Muscle layer of duodenum (tissue), 2 donors: ENCODE measurements around the gene KIAA1328.
"Not testable (repeated sequence)": the region's sequence is repeated elsewhere in the genome, so short reads cannot be mapped to it uniquely, and the experiment has no call there.

Source experiments
- H3K27ac ChIP-seq: one replicate; pipeline ENCODE4 v1.7.0; 2013; ENCODE audit warnings: mild to moderate bottlenecking, low read length
- H3K27me3 ChIP-seq: one replicate; pipeline ENCODE4 v1.7.0; 2013; ENCODE audit warnings: low read depth, mild to moderate bottlenecking, control low read depth, low read length
- H3K36me3 ChIP-seq, 2 donors: one replicate each; pipeline ENCODE4 v1.7.0; 2013; ENCODE audit warnings: low read length in 2 of 2, control low read depth in 1 of 2, mild to moderate bottlenecking in 1 of 2; ENCODE audit not compliant: insufficient read depth in 2 of 2, control insufficient read depth in 1 of 2
- H3K4me1 ChIP-seq, 2 donors: one replicate each; pipeline ENCODE4 v1.7.0; 2013; ENCODE audit warnings: low read length in 2 of 2, mild to moderate bottlenecking in 2 of 2, control low read depth in 1 of 2, moderate library complexity in 1 of 2; ENCODE audit not compliant: insufficient read depth in 2 of 2, control insufficient read depth in 1 of 2
- H3K4me3 ChIP-seq, 2 donors: one replicate each; pipeline ENCODE4 v1.7.0; 2013; ENCODE audit warnings: low read length in 2 of 2, low read depth in 1 of 2, mild to moderate bottlenecking in 1 of 2
- H3K9me3 ChIP-seq, 2 donors: one replicate each; pipeline ENCODE4 v1.7.0; 2013; ENCODE audit warnings: low read length in 2 of 2, control low read depth in 1 of 2, mild to moderate bottlenecking in 1 of 2; ENCODE audit not compliant: control insufficient read depth in 1 of 2
- donor health status: healthy.

Gene KIAA1328

DNA sequence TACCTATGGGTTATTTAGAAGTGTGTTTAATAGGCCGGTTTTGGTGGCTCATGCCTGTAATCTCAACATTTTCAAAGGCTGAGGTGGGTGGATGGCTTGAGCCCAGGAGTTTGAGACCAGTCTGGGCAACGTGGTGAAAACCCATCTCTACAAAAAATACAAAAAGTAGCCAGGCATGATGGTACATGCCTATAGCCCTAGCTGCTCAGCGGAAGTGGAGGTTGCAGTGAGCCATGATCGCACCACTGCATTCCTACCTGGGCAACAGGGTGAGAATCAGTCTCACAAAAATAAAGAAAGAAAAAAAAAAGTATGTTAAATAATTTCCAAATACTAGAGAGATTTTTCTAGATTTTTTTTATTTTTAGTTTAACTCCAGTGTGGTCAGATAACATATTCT lies 316.0 kb downstream of the KIAA1328 start:
- Histone ChIP-seq H3K4me1 (no peaks in the 10 kb centered on the region), H3K27me3 (no peaks in the 10 kb centered on the region), H3K27ac (no peak overlapping the region), H3K4me3 (no peak overlapping the region), H3K9me3 (no peaks in the 10 kb centered on the region), H3K36me3 (no peaks in the 10 kb centered on the region)

DNA sequence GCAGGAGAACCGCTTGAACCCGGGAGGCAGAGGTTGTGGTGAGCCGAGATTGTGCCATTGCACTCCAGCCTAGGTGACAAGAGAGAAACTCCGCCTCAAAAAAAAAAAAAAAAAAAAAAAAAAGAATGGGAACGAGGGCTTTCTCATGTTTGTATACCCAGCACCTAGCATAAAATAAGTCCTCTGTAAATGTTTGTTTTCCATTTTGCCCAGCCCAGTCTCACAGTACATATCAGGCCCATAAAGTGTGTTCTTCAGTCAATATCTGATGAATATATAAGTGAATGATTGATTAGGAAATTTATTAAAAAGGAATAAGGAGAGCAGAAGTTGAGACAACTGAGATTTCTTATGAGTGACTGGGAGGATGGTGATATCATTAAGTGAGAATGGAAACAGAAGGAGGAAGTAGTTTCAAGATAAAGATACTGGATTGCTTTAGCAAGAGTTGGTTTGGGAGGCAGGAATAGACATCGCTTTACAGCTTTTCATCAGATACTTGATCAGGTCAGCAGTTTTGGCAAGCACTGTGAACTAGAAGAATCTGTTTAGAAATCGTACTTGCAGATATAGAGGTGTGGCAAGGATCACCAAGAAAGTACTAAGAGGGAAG lies 327.5 kb downstream of the KIAA1328 start:
- H3K27ac ChIP-seq, result no peak overlapping the region
- H3K4me1 ChIP-seq, result no peaks in the 10 kb centered on the region
- H3K27me3 ChIP-seq, result no peaks in the 10 kb centered on the region
- H3K36me3 ChIP-seq, result peaks cover 0 to 6% of the 10 kb centered on the region in 2 donors
- H3K9me3 ChIP-seq, result no peaks in the 10 kb centered on the region
- H3K4me3 ChIP-seq, result no peak overlapping the region

DNA sequence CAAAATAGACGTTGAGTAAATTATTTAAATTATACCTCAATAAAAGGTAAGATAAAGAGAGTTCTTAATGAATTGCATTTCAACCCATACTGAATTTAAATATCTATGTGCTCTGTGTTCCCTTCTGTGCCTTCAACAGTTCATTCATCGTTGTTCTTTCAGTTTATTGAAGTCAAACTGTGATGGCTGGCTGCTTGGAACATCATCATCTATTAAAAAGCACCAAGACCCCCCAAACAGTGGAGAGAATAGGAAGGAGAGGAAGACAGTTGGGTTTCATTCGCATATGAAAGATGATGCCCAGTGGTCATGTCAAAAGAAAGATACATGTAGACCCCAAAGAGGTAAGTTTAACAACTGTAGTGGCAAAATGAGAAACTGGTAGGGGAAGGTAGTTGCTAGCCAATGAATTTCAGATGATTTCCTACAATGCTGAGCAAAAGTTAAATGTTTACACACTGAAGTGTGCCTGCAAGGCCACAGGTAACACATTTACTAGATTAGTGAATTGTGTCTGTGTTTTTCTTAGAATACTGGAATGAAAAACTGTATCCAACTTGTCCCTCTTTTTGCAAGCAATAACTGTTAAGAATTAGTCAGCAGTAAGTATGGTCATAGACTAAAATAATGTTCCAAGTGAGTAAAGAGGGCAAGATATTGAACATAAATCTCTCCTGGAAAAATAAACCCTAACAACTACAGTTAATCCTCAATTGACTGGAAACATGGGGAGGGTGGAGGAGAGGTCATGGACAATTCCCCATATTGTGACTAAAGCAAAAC lies 331.3 kb downstream of the KIAA1328 start:
- Histone ChIP-seq H3K27me3 (no peaks in the 10 kb centered on the region), H3K4me1 (no peaks in the 10 kb centered on the region), H3K9me3 (no peaks in the 10 kb centered on the region), H3K4me3 (no peak overlapping the region), H3K27ac (no peak overlapping the region), H3K36me3 (peaks cover 0 to 10% of the 10 kb centered on the region in 2 donors)

DNA sequence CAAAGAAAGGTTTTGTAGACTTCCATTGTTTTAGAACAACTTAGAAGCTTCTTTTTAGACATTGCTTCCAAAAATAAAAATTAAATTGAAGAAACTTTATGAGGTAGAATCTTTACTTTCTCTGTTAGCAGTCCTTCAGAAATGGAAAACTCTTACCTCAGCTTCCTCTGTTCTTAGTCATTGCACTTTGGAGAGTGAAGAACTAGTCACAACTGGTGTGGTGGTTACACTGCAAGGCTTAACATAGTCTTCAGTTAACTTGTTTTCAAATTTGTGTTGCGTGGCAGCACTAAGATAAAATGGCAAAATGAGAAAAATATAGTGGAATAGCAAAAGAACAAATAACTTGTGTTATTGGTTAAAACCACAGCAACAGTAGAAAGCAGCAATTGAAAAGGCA lies 332.6 kb downstream of the KIAA1328 start:
- Histone ChIP-seq H3K27ac (no peak overlapping the region), H3K4me3 (no peak overlapping the region), H3K27me3 (no peaks in the 10 kb centered on the region), H3K9me3 (no peaks in the 10 kb centered on the region), H3K4me1 (no peaks in the 10 kb centered on the region), H3K36me3 (peaks cover 0 to 10% of the 10 kb centered on the region in 2 donors)

DNA sequence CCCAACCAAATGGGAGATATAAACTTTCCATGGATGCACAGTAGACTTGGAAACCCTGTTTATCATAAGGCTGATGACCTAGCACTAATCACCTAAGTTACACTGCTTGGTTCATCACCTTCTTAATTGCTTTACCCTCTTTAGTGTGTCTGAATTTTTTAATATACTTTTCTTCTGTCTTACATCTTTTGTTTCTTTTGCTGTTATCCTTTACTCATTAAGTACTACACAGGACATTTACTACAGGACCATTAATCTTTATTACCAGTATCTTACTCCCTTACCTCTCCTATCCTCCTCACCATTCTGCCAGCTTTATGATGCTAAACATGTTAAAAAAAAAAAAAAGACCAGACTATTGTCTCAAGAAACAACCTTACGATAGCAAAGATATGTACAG lies 333.6 kb downstream of the KIAA1328 start:
- Histone ChIP-seq H3K4me3 (no peak overlapping the region), H3K36me3 (peaks cover 0 to 10% of the 10 kb centered on the region in 2 donors), H3K4me1 (no peaks in the 10 kb centered on the region), H3K9me3 (no peaks in the 10 kb centered on the region), H3K27me3 (no peaks in the 10 kb centered on the region), H3K27ac (no peak overlapping the region)

DNA sequence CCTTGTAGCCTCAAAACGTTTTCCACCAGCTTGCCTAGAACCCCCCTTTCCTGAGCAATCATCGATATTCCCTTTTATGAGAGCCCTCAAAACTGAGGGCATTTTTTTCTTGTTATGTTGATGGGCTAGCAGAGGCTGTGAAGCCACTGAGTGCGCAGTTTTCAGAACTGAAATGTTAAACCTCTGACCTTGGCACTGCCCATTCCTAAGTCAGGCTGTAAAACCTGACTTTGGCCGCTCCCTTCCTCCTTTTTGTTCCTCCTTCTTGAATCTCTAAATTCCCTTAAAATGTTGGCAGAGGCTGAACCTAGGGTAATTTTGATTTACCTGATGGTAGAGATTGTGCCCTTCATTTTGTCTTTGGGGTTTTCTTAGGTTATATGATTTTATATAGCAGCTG lies 334.2 kb downstream of the KIAA1328 start:
- no peaks in the 10 kb centered on the region for H3K9me3 ChIP-seq
- H3K27me3 ChIP-seq, result no peaks in the 10 kb centered on the region
- H3K4me1 ChIP-seq, result no peaks in the 10 kb centered on the region
- no peak overlapping the region for H3K4me3 ChIP-seq
- no peak overlapping the region for H3K27ac ChIP-seq
- peaks cover 0 to 10% of the 10 kb centered on the region in 2 donors for H3K36me3 ChIP-seq

DNA sequence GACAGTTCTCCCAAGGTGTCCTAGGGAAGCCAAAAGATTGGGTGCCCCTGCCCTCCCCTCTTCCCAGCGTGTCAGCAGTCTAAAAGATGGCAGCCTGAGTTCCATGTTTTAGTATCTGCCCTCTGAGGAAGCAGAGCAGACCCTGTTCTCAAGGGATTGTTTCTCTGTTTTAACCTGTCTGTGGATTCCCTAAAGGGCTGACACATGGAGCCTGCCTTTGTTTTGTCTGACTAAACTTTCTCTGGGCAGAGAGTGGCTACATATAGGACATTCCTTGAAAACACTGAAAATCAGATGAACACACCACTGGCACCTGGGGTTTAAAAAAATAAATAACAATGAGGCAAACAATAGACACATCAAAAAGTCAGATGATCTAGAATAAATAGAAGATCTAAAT lies 337.6 kb downstream of the KIAA1328 start:
- Histone ChIP-seq H3K4me3 (no peak overlapping the region), H3K36me3 (peaks cover 0 to 4% of the 10 kb centered on the region in 2 donors), H3K9me3 (no peaks in the 10 kb centered on the region), H3K27ac (no peak overlapping the region), H3K4me1 (no peaks in the 10 kb centered on the region), H3K27me3 (no peaks in the 10 kb centered on the region)

DNA sequence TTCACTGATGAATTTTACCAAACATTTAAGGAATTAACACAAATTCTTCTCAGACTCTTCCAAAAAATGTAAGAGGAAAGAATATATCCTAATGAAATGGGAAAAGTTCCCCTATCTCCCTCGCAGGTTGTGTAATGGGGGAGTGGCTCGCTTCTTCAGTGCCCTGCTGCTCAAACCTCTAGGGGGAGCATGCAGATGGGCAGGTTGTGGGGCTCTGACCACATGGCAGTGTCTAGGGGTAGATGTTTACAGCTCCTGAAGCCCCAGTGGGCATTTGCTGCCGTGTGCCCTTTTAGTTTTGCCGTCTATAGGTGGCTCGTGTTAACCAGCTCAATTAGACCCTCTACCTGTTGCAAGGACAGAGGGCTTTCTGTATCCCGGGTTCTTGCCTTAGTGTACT lies 338.0 kb downstream of the KIAA1328 start:
- not testable (repeated sequence) for H3K4me3 ChIP-seq, H3K27me3 ChIP-seq, H3K4me1 ChIP-seq, H3K27ac ChIP-seq, H3K9me3 ChIP-seq, H3K36me3 ChIP-seq

DNA sequence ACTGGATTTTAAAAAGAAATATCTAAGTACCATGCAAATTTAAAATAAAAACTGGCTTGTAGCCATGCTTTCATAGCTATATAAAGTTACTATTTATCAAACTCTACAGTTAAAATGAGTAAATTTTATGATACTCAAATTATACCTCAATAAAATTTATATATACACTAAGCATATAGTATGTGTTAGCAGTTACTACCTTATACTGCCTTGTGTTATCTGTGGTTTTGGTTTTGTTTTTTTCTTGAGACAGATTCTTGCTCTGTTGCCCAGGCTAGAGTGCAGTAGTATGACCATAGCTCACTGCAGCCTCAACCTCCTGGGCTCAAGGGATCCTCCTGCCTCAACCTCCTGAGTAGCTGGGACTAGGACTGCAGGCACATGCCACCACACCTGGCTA lies 342.1 kb downstream of the KIAA1328 start:
- H3K9me3 ChIP-seq, result no peaks in the 10 kb centered on the region
- no peaks in the 10 kb centered on the region for H3K27me3 ChIP-seq
- H3K36me3 ChIP-seq, result no peaks in the 10 kb centered on the region
- H3K4me1 ChIP-seq, result no peaks in the 10 kb centered on the region
- H3K27ac ChIP-seq, result no peak overlapping the region
- no peak overlapping the region for H3K4me3 ChIP-seq

DNA sequence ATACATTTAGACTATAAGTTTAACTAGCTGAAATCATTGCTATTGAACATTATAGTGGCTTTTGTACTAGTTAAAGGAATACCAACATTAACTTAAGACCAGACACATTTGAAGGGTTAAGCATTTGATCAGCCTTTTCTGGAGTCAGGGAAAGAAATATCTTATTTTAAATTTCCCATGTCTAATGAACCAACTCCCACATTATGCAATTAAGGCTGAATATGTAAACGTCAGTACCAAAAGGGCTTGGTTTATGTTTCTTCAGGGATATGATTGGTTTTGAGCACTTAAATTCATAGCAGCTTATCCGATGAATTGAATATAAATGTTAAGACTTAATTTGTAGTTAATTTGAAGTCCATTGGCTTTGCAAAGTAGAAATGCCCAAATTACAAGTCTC lies 344.5 kb downstream of the KIAA1328 start:
- Histone ChIP-seq H3K27me3 (no peaks in the 10 kb centered on the region), H3K27ac (no peak overlapping the region), H3K36me3 (no peaks in the 10 kb centered on the region), H3K4me1 (no peaks in the 10 kb centered on the region), H3K9me3 (no peaks in the 10 kb centered on the region), H3K4me3 (no peak overlapping the region)

DNA sequence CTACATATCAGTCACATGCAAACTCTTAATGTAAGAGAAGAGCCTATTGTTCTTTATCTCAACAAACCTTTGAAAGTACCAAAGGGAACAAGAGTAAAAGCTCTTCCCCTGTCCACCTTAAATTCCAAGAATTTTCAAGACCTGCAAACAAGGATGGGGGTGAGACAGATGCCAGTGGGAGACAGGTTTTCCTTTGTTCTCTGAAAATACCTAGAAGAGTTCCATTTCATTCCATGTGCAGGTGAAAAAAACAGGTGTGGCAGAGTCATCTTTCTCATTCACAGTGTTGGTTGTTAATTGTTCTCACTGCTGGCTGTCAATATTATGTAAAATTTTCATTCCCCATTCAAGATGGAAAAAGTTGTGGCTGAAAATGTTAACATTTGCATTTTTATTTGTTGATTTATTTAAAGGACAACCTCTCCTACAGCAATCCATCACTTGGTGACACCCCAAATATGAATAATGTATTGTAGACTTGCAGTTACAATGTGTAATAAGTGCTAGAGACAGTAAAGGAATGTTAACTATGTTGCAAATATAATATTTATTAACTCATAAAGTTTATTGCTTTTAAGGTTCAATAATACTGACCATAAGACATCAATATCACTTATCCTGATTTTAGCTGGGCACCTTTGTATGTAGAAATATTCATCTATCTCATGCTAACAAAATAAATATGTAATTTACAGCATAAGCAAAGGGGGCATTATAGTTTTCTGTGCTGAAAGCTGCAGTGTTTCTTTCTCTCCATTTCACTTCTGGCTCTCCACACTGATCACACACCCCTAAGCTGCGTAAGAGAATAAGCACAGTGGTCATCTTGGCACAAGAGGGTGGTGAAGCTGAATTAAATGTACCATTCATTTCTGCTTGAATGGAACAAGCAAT lies 347.0 kb downstream of the KIAA1328 start:
- H3K27me3 ChIP-seq, result no peaks in the 10 kb centered on the region

More for the DNA sequence above, 347.0 kb downstream of the KIAA1328 start:
- no peaks in the 10 kb centered on the region for H3K36me3 ChIP-seq
- no peak overlapping the region for H3K27ac ChIP-seq
- no peak overlapping the region for H3K4me3 ChIP-seq
- no peaks in the 10 kb centered on the region for H3K4me1 ChIP-seq
- H3K9me3 ChIP-seq, result no peaks in the 10 kb centered on the region
